ENCODE data around the gene CACHD1. TPM values are rescaled to one million over a fixed set of nuclear protein-coding genes. Genes with fewer than 3 reads are reported as not detected.

The CACHD1 gene
- total RNA-seq, 1 experiment from 2014 or later = 29.9 TPM

DNA sequence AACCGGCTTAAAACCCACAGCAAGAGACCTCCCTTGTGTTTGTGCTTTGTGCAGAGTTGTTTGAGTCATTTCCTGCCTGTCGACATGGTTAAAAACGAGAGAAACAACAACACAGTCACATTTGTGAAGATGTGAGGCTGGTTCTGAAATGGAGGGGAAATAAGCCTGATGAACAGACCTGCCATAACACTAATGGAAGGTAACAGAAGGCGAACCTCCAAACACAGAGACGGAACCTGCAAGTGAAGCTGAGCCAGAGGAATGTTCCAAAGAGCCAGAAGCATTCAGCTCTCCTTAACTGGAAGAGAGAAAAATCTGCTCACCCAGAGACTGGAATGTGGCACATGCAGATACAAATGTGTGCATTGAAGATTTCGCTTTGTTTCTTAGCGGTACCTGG, 221.7 kb downstream of the CACHD1 start:
- ChIA-PET CTCF (no interaction called here), POLR2A (no interaction called here)
- no peaks in the 10 kb centered on the region for H3K4me1 ChIP-seq (ENCODE audit: control insufficient read depth, insufficient read depth, low read length)
- H3K36me3 ChIP-seq (ENCODE audit: control insufficient read depth, insufficient read depth, low read length) = 0 out of 2 replicates have a peak, but pooled peaks cover 6% of the 10 kb centered on the region
- intact Hi-C loops (cut with micrococcal nuclease; ENCODE audit: unreplicated experiment) = no loop called here
- H3K27ac ChIP-seq (ENCODE audit: low read length) = no peak overlapping the region
- no peak for ATAC-seq
- H3K9me3 ChIP-seq (ENCODE audit: control insufficient read depth, insufficient read depth, low read depth, low read length) = no peaks in the 10 kb centered on the region
- no peak overlapping the region for H3K4me3 ChIP-seq (ENCODE audit: low read depth in 2 of 2, low read length in 2 of 2)
- no peak for DNase-seq (ENCODE audit: low read depth, low spot score)
- H3K27me3 ChIP-seq (ENCODE audit: control insufficient read depth, insufficient read depth, low read length) = no peaks in the 10 kb centered on the region
- in situ Hi-C loops (cut with HindIII; ENCODE audit: low pct_unique_long_range_greater_than_20kb, low sequenced_read_pairs) = no loop called here
- no TSS peak for BruUV-seq (replicated peaks)
- TF ChIP-seq POLR2AphosphoS5 (IDR thresholded peaks at IDR 0.05; ENCODE audit: low read depth, low read length) (no peak), SIN3A (IDR thresholded peaks at IDR 0.05; ENCODE audit: borderline replicate concordance, insufficient read depth, low read depth, low read length) (no peak), TCF7L2 (IDR thresholded peaks at IDR 0.05; ENCODE audit: low read depth, low read length) (no peak)
- TF ChIP-seq, protein P1, sequence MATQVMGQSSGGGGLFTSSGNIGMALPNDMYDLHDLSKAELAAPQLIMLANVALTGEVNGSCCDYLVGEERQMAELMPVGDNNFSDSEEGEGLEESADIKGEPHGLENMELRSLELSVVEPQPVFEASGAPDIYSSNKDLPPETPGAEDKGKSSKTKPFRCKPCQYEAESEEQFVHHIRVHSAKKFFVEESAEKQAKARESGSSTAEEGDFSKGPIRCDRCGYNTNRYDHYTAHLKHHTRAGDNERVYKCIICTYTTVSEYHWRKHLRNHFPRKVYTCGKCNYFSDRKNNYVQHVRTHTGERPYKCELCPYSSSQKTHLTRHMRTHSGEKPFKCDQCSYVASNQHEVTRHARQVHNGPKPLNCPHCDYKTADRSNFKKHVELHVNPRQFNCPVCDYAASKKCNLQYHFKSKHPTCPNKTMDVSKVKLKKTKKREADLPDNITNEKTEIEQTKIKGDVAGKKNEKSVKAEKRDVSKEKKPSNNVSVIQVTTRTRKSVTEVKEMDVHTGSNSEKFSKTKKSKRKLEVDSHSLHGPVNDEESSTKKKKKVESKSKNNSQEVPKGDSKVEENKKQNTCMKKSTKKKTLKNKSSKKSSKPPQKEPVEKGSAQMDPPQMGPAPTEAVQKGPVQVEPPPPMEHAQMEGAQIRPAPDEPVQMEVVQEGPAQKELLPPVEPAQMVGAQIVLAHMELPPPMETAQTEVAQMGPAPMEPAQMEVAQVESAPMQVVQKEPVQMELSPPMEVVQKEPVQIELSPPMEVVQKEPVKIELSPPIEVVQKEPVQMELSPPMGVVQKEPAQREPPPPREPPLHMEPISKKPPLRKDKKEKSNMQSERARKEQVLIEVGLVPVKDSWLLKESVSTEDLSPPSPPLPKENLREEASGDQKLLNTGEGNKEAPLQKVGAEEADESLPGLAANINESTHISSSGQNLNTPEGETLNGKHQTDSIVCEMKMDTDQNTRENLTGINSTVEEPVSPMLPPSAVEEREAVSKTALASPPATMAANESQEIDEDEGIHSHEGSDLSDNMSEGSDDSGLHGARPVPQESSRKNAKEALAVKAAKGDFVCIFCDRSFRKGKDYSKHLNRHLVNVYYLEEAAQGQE (IDR thresholded peaks at IDR 0.05; ENCODE audit: insufficient read depth in 1 of 2, low read depth in 2 of 2, low read length in 1 of 2) = no peak
- TF ChIP-seq, protein P2, sequence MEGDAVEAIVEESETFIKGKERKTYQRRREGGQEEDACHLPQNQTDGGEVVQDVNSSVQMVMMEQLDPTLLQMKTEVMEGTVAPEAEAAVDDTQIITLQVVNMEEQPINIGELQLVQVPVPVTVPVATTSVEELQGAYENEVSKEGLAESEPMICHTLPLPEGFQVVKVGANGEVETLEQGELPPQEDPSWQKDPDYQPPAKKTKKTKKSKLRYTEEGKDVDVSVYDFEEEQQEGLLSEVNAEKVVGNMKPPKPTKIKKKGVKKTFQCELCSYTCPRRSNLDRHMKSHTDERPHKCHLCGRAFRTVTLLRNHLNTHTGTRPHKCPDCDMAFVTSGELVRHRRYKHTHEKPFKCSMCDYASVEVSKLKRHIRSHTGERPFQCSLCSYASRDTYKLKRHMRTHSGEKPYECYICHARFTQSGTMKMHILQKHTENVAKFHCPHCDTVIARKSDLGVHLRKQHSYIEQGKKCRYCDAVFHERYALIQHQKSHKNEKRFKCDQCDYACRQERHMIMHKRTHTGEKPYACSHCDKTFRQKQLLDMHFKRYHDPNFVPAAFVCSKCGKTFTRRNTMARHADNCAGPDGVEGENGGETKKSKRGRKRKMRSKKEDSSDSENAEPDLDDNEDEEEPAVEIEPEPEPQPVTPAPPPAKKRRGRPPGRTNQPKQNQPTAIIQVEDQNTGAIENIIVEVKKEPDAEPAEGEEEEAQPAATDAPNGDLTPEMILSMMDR (IDR thresholded peaks at IDR 0.05) = no peak

DNA sequence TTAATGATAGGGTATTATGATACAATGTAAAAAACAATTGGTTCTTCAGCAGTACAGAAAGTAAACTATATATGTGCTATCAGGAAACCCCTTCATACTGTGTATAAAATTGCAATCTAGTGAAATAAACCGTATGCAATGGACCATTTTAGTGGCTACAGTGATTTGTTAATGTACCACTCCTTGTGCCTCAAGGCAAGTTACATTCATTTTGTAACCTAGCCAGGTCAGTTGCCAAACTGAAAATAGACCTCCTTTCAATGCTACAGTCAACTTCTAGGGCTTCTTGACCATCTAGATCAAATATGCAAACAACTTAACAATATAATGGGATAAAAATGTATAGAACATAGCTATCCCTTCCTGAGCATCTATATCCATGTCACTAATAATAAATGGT, 223.0 kb downstream of the CACHD1 start:
- H3K9me3 ChIP-seq (ENCODE audit: control insufficient read depth, insufficient read depth, low read depth, low read length) = no peaks in the 10 kb centered on the region
- no peaks in the 10 kb centered on the region for H3K4me1 ChIP-seq (ENCODE audit: control insufficient read depth, insufficient read depth, low read length)
- no peak for ATAC-seq
- H3K27me3 ChIP-seq (ENCODE audit: control insufficient read depth, insufficient read depth, low read length) = no peaks in the 10 kb centered on the region
- H3K36me3 ChIP-seq (ENCODE audit: control insufficient read depth, insufficient read depth, low read length) = 0 out of 2 replicates have a peak, but pooled peaks cover 6% of the 10 kb centered on the region
- BruUV-seq (replicated peaks) = no TSS peak
- intact Hi-C loops (cut with micrococcal nuclease; ENCODE audit: unreplicated experiment) = no loop called here
- in situ Hi-C loops (cut with HindIII; ENCODE audit: low pct_unique_long_range_greater_than_20kb, low sequenced_read_pairs) = no loop called here
- TF ChIP-seq, protein P1 (IDR thresholded peaks at IDR 0.05; ENCODE audit: insufficient read depth in 1 of 2, low read depth in 2 of 2, low read length in 1 of 2) = no peak
- no peak for TF ChIP-seq SIN3A (IDR thresholded peaks at IDR 0.05; ENCODE audit: borderline replicate concordance, insufficient read depth, low read depth, low read length)
- TF ChIP-seq, protein P2 (IDR thresholded peaks at IDR 0.05) = no peak
- no peak for TF ChIP-seq TCF7L2 (IDR thresholded peaks at IDR 0.05; ENCODE audit: low read depth, low read length)
- no peak for TF ChIP-seq POLR2AphosphoS5 (IDR thresholded peaks at IDR 0.05; ENCODE audit: low read depth, low read length)
- H3K27ac ChIP-seq (ENCODE audit: low read length) = no peak overlapping the region
- POLR2A ChIA-PET = interaction anchor here (0.5 kb wide), 1 partner anchor 16 kb away, joined by 3 read pairs; no protein-coding TSS in a partner anchor
- no peak overlapping the region for H3K4me3 ChIP-seq (ENCODE audit: low read depth in 2 of 2, low read length in 2 of 2)
- no peak for DNase-seq (ENCODE audit: low read depth, low spot score)
- CTCF ChIA-PET = no interaction called here
